Activated CD8-positive, alpha-beta T cell treated with anti-CD3 and anti-CD28 coated beads for 36 hours (primary cell): ENCODE results near the gene ATP6V1F. TPM values are rescaled to one million over a fixed set of nuclear protein-coding genes. Genes with fewer than 3 reads are reported as not detected.
A peak's percentile ranks its signal among the peaks of the same experiment; 100 is the strongest.

Experiments used
- ATAC-seq: fragments of 200-7000 bp; cut with Tn5 transposase; one replicate; pipeline ENCODE4 v1.10.0; 2021; ENCODE audit warnings: mild to moderate bottlenecking, moderate library complexity
- CTCF ChIA-PET: fragments of 350-600 bp; sonication (Branson Sonifier 250); formaldehyde crosslinking; loops from one replicate; lab custom pipeline; 2021; ENCODE audit warnings: antibody characterized with exemption; lab: Charles Lee
- POLR2A ChIA-PET: fragments of 350-600 bp; sonication (Branson Sonifier 250); formaldehyde crosslinking; loops from one replicate; lab custom pipeline; 2021; ENCODE audit warnings: antibody characterized with exemption; lab: Charles Lee
- DNase-seq: peaks from one replicate; pipeline ENCODE4 v3.0.0-alpha.2; 2020
- H3K27ac Mint-ChIP-seq: one replicate; pipeline ENCODE4 v1.8.0; 2021; ENCODE audit warnings: mild to moderate bottlenecking, mixed read lengths
- H3K27me3 Mint-ChIP-seq: one replicate; pipeline ENCODE4 v1.8.0; 2021; ENCODE audit warnings: mixed read lengths
- H3K36me3 Mint-ChIP-seq: one replicate; pipeline ENCODE4 v1.8.0; 2021; ENCODE audit warnings: low read depth, mixed read lengths
- H3K4me1 Mint-ChIP-seq: one replicate; pipeline ENCODE4 v1.8.0; 2021; ENCODE audit warnings: low read depth, mixed read lengths
- H3K4me3 Mint-ChIP-seq: one replicate; pipeline ENCODE4 v1.8.0; 2021; ENCODE audit warnings: mild to moderate bottlenecking, moderate library complexity, mixed read lengths
- H3K9me3 Mint-ChIP-seq: one replicate; pipeline ENCODE4 v1.8.0; 2021; ENCODE audit warnings: mixed read lengths
- intact Hi-C: fragments of 100-400 bp; cut with micrococcal nuclease; formaldehyde crosslinking; loops from one replicate; pipeline ENCODE4 v1.10.0; 2022
- total RNA-seq, 2 experiments: library from RNA; stranded (reverse); gene quantifications; one replicate each; pipeline ENCODE4 v1.2.3, GENCODE V29; 2021
- TF ChIP-seq, protein P1 (sequence below): fragments of 200-600 bp; IDR thresholded peaks from one replicate; pipeline ENCODE4 v1.8.0; 2022; ENCODE audit warnings: antibody characterized with exemption, mild to moderate bottlenecking

The ATP6V1F gene
- total RNA-seq, 2 experiments from 2014 or later, result 109 to 113 TPM

DNA sequence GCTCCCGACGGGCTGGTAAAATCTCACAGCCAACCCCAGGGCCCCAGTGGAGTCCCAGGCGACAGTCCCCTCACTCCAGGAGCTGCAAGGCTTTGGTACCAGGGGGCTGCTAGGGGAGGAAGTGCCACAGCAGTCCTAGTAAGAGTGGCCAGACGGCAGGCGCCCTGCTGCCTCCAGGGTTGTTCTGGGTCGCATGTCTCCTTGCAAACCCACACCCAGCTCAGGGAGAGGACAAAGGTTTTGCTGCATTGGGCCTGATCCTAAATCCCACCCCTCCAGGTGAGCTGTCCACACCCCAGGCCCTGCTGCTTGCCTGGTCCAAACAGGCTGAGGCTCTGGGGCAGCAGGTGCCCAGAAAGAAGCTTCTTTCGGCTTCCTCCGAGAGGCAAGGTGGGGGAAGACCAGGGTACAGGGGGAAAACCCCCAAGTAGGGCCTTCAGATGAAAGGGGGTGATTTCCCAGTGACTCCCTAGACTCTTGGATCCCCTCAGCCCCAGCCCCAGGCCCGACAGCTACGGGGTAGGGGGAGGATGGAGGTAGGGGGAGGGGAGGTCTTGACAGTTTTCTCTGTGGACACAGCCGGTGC, 52.0 kb downstream of the ATP6V1F start:
- CTCF ChIA-PET, result interaction anchor here (0.9 to 1.4 kb wide), 2 partner anchors 17 to 177 kb away, joined by 3 to 10 read pairs; no protein-coding TSS in a partner anchor
- no peak overlapping the region for H3K4me3 Mint-ChIP-seq
- H3K4me1 Mint-ChIP-seq, result peaks cover 6% of the 10 kb centered on the region
- DNase-seq, result peak; percentile 33
- intact Hi-C loops, result no loop called here
- POLR2A ChIA-PET, result no interaction called here
- TF ChIP-seq, protein P1, sequence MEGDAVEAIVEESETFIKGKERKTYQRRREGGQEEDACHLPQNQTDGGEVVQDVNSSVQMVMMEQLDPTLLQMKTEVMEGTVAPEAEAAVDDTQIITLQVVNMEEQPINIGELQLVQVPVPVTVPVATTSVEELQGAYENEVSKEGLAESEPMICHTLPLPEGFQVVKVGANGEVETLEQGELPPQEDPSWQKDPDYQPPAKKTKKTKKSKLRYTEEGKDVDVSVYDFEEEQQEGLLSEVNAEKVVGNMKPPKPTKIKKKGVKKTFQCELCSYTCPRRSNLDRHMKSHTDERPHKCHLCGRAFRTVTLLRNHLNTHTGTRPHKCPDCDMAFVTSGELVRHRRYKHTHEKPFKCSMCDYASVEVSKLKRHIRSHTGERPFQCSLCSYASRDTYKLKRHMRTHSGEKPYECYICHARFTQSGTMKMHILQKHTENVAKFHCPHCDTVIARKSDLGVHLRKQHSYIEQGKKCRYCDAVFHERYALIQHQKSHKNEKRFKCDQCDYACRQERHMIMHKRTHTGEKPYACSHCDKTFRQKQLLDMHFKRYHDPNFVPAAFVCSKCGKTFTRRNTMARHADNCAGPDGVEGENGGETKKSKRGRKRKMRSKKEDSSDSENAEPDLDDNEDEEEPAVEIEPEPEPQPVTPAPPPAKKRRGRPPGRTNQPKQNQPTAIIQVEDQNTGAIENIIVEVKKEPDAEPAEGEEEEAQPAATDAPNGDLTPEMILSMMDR, result no peak
- H3K9me3 Mint-ChIP-seq, result no peaks in the 10 kb centered on the region
- H3K36me3 Mint-ChIP-seq, result no peaks in the 10 kb centered on the region
- H3K27ac Mint-ChIP-seq, result no peak overlapping the region
- ATAC-seq, result peak; percentile 81
- H3K27me3 Mint-ChIP-seq, result peaks cover 31% of the 10 kb centered on the region

DNA sequence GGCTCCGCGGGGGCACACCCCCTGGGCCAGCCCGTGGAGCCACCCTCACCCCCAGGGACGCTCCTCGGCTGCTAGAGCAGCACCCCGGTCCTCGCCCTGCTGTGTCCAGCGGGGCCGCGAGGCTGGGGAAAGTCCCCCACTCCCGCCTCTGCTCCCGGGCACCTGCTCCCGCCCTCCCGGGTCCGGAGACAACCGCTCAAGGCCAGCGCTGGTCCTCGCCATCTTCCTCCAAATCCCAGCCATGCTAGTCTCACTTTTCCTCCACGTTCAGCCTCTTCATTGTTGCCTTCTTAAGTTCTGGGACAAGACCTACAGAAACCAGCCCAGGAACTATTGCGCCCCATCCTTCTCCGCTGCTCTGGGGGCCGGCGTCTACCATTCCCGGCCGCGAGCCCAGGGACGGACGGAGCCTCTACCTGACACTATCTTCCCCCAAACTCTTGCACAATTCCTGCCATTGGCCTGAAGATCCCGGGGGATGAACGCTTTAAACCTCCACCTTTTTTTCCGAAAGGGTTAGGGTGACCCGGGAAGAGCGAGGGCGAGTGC, 52.7 kb downstream of the ATP6V1F start:
- H3K36me3 Mint-ChIP-seq, result no peaks in the 10 kb centered on the region
- peak overlapping the region; percentile 24 for H3K4me3 Mint-ChIP-seq
- no peak overlapping the region for H3K27ac Mint-ChIP-seq
- TF ChIP-seq, protein P1, result no peak
- peaks cover 6% of the 10 kb centered on the region for H3K4me1 Mint-ChIP-seq
- no peak for ATAC-seq
- CTCF ChIA-PET, result interaction anchor here (1.4 kb wide), 1 partner anchor 176 kb away, joined by 10 read pairs; no protein-coding TSS in a partner anchor
- intact Hi-C loops, result no loop called here
- DNase-seq, result no peak
- no peaks in the 10 kb centered on the region for H3K9me3 Mint-ChIP-seq
- H3K27me3 Mint-ChIP-seq, result peaks cover 25% of the 10 kb centered on the region
- POLR2A ChIA-PET, result no interaction called here

Other genes starting within 250 kb of the ATP6V1F start
- under 1 TPM in 1 of 2 experiments, not detected in 1; 0.25 TPM for gene GARIN1A, start 190.6 kb upstream of the ATP6V1F start, total RNA-seq
- gene CALU, start 123.5 kb upstream of the ATP6V1F start, total RNA-seq, result 10 to 100 TPM; 30.9 to 33.1 TPM
- not detected for gene OPN1SW, start 87.1 kb upstream of the ATP6V1F start, total RNA-seq
- gene CCDC136, start 70.9 kb upstream of the ATP6V1F start, total RNA-seq, result 1 to 10 TPM; 7.6 to 9.6 TPM
- under 1 TPM; 0.14 to 0.16 TPM for gene FLNC, start 32.5 kb upstream of the ATP6V1F start, total RNA-seq
- gene KCP, start 47.9 kb downstream of the ATP6V1F start, total RNA-seq, result not detected
- gene IRF5, start 75.1 kb downstream of the ATP6V1F start, total RNA-seq, result 1 to 10 TPM; 6.5 to 7.7 TPM
- gene TNPO3, start 192.3 kb downstream of the ATP6V1F start, total RNA-seq, result 10 to 100 TPM; 58.4 to 59.3 TPM